Activated T-helper 17 cell treated with anti-CD3 and anti-CD28 coated beads, Interleukin-2, amount 50 U/mL, for 72 hours (primary cell): ENCODE data around the gene COL11A1. TPM values are rescaled to one million over a fixed set of nuclear protein-coding genes. Genes with fewer than 3 reads are reported as not detected.
"Not testable (repeated sequence)": the region's sequence is repeated elsewhere in the genome, so short reads cannot be mapped to it uniquely, and the experiment has no call there.

Experiments used
- ATAC-seq: fragments of 150-1000 bp; cut with Tn5 transposase; replicated peaks from 2 replicates; pipeline ENCODE4 v1.10.0; 2021; ENCODE audit warnings: mild to moderate bottlenecking, moderate library complexity
- H3K27ac Mint-ChIP-seq: one replicate; pipeline ENCODE4 v1.8.0; 2022; ENCODE audit warnings: mixed read lengths
- H3K27me3 Mint-ChIP-seq: one replicate; pipeline ENCODE4 v1.8.0; 2022; ENCODE audit warnings: mixed read lengths
- H3K36me3 Mint-ChIP-seq: one replicate; pipeline ENCODE4 v1.8.0; 2022; ENCODE audit warnings: low read depth, mild to moderate bottlenecking, mixed read lengths
- H3K4me1 Mint-ChIP-seq: one replicate; pipeline ENCODE4 v1.8.0; 2022; ENCODE audit warnings: mixed read lengths
- H3K4me3 Mint-ChIP-seq: one replicate; pipeline ENCODE4 v1.8.0; 2022; ENCODE audit warnings: mild to moderate bottlenecking, mixed read lengths
- H3K9me3 Mint-ChIP-seq: one replicate; pipeline ENCODE4 v1.8.0; 2022; ENCODE audit warnings: mixed read lengths
- total RNA-seq, 2 donors: library from RNA; stranded (reverse); gene quantifications; one replicate each; pipeline ENCODE4 v1.2.3, GENCODE V29; 2022

Gene COL11A1
- total RNA-seq, 2 donors from 2014 or later, result not detected

DNA sequence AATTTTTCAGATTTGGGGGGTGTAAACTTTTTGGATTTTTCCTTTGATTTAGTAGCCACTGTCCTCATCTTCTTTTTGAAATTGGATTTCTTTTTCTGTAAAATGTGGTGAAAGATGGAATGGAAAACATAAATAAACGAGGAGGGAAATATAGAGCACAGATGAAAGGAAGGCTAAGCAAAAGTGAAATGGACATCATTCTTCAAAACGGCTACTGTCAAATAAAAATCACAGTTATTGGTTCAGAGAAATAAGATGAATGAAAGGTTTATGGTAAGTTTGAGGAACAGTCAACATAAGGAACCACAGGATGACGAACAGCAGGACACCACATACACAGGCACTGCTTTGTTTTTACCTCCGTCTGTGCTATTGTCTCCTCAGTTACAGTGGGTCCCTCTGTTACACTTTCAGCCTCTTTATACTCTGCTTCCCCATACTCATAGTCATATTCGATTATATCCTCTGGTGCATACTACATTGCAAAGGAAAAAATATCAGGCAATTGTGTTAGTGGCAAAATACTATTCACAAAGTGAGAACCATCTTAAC lies 82.4 kb downstream of the COL11A1 start:
- Mint-ChIP-seq H3K4me1 (no peaks in the 10 kb centered on the region), H3K36me3 (no peaks in the 10 kb centered on the region), H3K4me3 (no peak overlapping the region)

DNA sequence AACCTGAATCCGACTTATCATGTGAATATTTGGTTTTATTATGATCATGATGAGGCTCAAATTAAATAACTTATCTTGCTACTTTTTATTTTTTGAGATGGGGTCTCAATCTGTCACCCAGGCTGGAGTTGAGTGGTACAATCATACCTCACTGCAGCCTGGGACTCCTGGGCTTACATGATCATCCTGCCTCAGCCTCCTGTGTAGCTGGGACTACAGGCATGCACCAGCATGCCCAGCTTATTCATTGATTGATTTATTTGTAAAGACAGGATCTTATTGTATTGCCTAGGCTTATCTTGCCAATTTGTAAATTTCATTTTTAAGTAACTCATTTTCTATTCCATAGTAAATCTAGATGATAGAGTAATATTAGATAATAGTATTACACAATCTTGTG lies 84.3 kb downstream of the COL11A1 start:
- Mint-ChIP-seq H3K9me3 (no peaks in the 10 kb centered on the region), H3K27ac (no peak overlapping the region), H3K27me3 (no peaks in the 10 kb centered on the region), H3K4me3 (no peak overlapping the region), H3K36me3 (no peaks in the 10 kb centered on the region), H3K4me1 (no peaks in the 10 kb centered on the region)
- no peak for ATAC-seq

More for the DNA sequence above, 82.4 kb downstream of the COL11A1 start:
- no peaks in the 10 kb centered on the region for H3K27me3 Mint-ChIP-seq
- H3K27ac Mint-ChIP-seq, result no peak overlapping the region
- H3K9me3 Mint-ChIP-seq, result no peaks in the 10 kb centered on the region
- no peak for ATAC-seq

DNA sequence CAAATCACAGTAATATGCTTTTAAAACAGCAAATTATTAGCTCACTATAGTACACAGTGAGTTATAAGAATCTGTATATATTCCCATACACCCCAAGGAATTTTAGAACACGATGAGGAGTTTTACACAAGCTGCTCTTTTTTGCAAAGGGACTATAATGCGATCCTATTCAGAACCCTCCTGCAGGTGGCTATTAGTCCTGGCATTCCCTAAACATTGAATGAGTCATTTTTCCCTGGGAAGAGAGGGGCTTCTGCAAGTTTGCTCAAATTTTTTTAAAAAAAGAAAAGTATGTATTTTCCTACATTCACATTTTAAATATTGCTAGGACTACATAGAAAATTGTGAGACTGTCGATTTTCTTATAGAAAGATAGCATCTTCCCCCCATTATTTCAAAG lies 106.3 kb downstream of the COL11A1 start:
- ATAC-seq, result no peak
- Mint-ChIP-seq H3K4me3 (no peak overlapping the region), H3K4me1 (no peaks in the 10 kb centered on the region), H3K27me3 (no peaks in the 10 kb centered on the region), H3K27ac (no peak overlapping the region), H3K36me3 (no peaks in the 10 kb centered on the region), H3K9me3 (peaks cover 2% of the 10 kb centered on the region)

GRCh38 chr1:102978874-102979273 lies 129.4 kb downstream of the COL11A1 start:
- H3K36me3 Mint-ChIP-seq, result no peaks in the 10 kb centered on the region
- H3K27me3 Mint-ChIP-seq, result no peaks in the 10 kb centered on the region
- no peak overlapping the region for H3K27ac Mint-ChIP-seq
- H3K4me3 Mint-ChIP-seq, result no peak overlapping the region
- H3K9me3 Mint-ChIP-seq, result no peaks in the 10 kb centered on the region
- H3K4me1 Mint-ChIP-seq, result no peaks in the 10 kb centered on the region
- ATAC-seq, result no peak

GRCh38 chr1:102977292-102977691 lies 131.0 kb downstream of the COL11A1 start:
- H3K27me3 Mint-ChIP-seq, result no peaks in the 10 kb centered on the region
- H3K4me3 Mint-ChIP-seq, result no peak overlapping the region
- H3K9me3 Mint-ChIP-seq, result no peaks in the 10 kb centered on the region
- no peaks in the 10 kb centered on the region for H3K4me1 Mint-ChIP-seq
- H3K36me3 Mint-ChIP-seq, result no peaks in the 10 kb centered on the region
- H3K27ac Mint-ChIP-seq, result no peak overlapping the region
- ATAC-seq, result no peak

DNA sequence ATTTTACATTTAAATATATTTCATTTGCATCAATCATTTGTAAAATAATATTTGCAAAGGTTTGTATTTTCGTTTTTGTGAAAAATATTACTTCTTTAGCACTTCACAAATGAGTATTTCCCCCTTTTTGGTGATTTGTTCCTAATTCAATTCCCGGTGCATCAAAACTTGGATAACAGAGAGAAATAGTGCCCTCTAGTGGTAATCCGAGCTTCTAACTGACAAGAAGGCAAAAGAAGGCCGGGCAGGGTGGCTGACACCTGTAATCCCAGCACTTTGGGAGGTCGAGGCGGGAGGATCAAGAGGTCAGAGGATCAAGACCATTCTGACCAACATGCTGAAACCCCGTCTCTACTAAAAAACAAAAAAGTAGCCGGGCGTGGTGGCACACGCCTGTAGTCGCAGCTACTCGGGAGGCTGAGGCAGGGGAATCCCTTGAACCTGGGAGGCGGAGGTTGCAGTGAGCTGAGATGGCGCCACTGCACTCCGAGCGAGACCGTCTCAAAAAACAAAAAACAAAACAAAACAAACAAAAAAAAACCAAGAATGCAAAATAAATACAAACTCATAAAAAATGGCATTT lies 137.7 kb downstream of the COL11A1 start:
- no peaks in the 10 kb centered on the region for H3K36me3 Mint-ChIP-seq
- H3K4me1 Mint-ChIP-seq, result no peaks in the 10 kb centered on the region
- no peak overlapping the region for H3K4me3 Mint-ChIP-seq
- H3K27me3 Mint-ChIP-seq, result no peaks in the 10 kb centered on the region
- no peak overlapping the region for H3K27ac Mint-ChIP-seq
- no peaks in the 10 kb centered on the region for H3K9me3 Mint-ChIP-seq
- ATAC-seq, result no peak

DNA sequence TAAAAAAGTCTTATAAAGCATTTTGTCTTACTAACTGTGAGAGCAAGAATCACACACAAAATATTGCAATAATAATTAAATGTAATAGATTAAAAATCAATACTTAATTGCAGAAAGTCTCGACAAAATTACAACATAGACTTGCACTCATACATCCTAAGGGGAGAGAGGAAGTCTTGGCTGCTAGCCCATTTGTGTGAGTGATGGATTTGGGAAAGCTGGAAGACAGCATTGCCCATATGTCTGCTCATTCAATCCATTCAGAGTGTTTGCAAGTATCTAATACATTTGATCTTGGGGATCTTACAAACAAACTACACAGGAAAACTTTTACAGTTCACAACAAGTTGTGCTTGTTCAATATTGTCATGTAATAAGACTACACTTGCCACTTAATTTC lies 140.5 kb downstream of the COL11A1 start:
- no peaks in the 10 kb centered on the region for H3K9me3 Mint-ChIP-seq
- H3K4me3 Mint-ChIP-seq, result no peak overlapping the region
- no peaks in the 10 kb centered on the region for H3K27me3 Mint-ChIP-seq
- H3K4me1 Mint-ChIP-seq, result no peaks in the 10 kb centered on the region
- no peaks in the 10 kb centered on the region for H3K36me3 Mint-ChIP-seq
- ATAC-seq, result no peak
- no peak overlapping the region for H3K27ac Mint-ChIP-seq

DNA sequence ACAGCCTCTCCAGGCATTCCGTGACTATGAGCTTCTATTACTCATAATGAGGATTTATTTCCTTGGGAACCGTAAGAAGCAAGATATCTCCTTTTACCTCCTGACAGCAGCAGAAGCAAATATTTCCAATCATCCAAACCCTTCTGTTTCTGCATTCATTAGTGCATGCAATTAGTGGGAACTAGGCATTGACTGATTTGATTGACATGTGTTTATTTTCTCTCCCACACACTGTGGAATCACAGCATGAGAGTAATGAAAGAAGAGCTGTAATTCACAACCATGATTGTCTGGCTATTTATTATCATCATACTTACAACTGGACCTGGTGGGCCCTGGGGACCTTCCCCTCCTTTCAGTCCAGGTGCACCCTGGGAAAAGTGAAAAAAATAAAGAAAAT lies 146.8 kb downstream of the COL11A1 start:
- ATAC-seq, result no peak
- H3K36me3 Mint-ChIP-seq, result no peaks in the 10 kb centered on the region
- peaks cover 4% of the 10 kb centered on the region for H3K9me3 Mint-ChIP-seq
- H3K27me3 Mint-ChIP-seq, result no peaks in the 10 kb centered on the region
- no peaks in the 10 kb centered on the region for H3K4me1 Mint-ChIP-seq
- no peak overlapping the region for H3K4me3 Mint-ChIP-seq
- no peak overlapping the region for H3K27ac Mint-ChIP-seq

- Mint-ChIP-seq H3K4me1 (no peaks in the 10 kb centered on the region), H3K27ac (no peak overlapping the region), H3K9me3 (no peaks in the 10 kb centered on the region), H3K36me3 (no peaks in the 10 kb centered on the region), H3K27me3 (no peaks in the 10 kb centered on the region), H3K4me3 (no peak overlapping the region)
- no peak for ATAC-seq
These were observed 153.7 kb downstream of the COL11A1 start for GRCh38 chr1:102954576-102954975.

- Mint-ChIP-seq H3K36me3 (no peaks in the 10 kb centered on the region), H3K27ac (no peak overlapping the region), H3K9me3 (no peaks in the 10 kb centered on the region), H3K4me1 (no peaks in the 10 kb centered on the region), H3K27me3 (no peaks in the 10 kb centered on the region), H3K4me3 (no peak overlapping the region)
- no peak for ATAC-seq
These were observed 155.9 kb downstream of the COL11A1 start for GRCh38 chr1:102952400-102952799.

DNA sequence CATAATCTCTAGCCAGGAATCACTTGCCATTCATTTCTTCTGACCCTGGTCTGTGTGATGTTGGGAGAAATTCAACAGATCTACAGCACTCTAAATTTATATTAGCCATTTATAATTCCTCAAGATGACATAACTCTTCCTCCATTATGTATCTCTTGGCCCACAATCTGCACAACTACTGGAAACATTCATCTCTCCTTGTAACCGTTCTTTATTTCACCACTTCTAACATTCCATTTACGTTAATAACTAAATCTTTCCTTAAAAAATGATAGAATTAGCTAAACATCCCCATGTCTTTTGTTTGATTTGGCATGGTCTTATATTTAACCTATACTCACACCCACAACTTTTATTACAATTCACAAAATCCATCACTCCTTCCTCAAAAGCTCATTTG lies 166.0 kb downstream of the COL11A1 start:
- H3K27me3 Mint-ChIP-seq, result no peaks in the 10 kb centered on the region
- no peaks in the 10 kb centered on the region for H3K4me1 Mint-ChIP-seq
- H3K36me3 Mint-ChIP-seq, result no peaks in the 10 kb centered on the region
- H3K4me3 Mint-ChIP-seq, result no peak overlapping the region
- no peak overlapping the region for H3K27ac Mint-ChIP-seq
- H3K9me3 Mint-ChIP-seq, result no peaks in the 10 kb centered on the region
- ATAC-seq, result no peak

DNA sequence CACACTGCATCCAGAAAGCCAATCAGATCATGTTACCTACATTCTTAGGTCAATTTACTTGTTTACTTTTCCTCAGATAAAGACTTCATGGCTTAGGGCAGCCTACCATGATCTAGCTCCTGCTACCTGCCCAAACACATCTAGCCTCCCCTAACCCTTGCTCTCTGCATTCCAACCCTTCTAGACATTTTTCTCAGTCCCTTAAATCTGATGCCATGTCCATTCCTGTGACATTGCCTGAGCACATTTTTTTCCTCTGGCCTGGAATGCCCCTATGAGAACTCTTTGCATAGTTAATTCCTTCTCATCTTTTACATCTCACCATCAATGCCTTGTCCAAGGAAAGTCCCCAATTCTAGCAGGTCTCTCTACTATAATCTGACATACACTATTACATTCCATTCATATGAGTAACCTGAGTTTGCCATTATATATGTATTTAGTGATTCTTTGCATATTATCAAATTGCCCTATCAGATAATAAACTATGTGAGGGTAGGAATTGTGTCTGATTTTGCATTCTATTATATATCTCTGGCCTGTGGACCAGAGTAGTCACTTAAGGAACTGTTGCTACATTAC lies 166.9 kb downstream of the COL11A1 start:
- no peaks in the 10 kb centered on the region for H3K4me1 Mint-ChIP-seq
- H3K36me3 Mint-ChIP-seq, result no peaks in the 10 kb centered on the region
- no peak overlapping the region for H3K27ac Mint-ChIP-seq
- ATAC-seq, result no peak
- no peaks in the 10 kb centered on the region for H3K9me3 Mint-ChIP-seq
- H3K4me3 Mint-ChIP-seq, result no peak overlapping the region
- no peaks in the 10 kb centered on the region for H3K27me3 Mint-ChIP-seq

DNA sequence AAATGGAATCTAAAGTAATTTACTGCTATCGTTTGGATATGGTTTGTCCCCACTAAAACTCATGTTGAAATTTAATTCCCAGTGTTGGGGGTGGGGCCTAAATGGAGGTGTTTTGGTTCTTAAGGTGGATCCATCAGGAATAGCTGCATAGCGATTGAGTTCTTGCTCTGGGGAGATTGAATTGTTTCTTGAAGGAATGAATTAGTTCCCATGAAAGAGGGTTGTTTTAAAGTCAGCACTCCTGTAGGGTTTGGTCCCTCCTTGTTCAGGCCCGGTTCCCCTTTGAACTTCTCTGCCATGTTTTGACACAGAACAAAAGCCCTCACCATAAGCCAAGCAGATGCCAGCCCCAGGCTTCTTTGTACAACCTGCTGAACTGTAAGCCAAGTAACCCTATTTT lies 170.9 kb downstream of the COL11A1 start:
- H3K9me3 Mint-ChIP-seq, result no peaks in the 10 kb centered on the region
- H3K36me3 Mint-ChIP-seq, result no peaks in the 10 kb centered on the region
- H3K27ac Mint-ChIP-seq, result no peak overlapping the region
- H3K4me1 Mint-ChIP-seq, result no peaks in the 10 kb centered on the region
- no peak overlapping the region for H3K4me3 Mint-ChIP-seq
- ATAC-seq, result no peak
- no peaks in the 10 kb centered on the region for H3K27me3 Mint-ChIP-seq

- H3K36me3 Mint-ChIP-seq, H3K4me3 Mint-ChIP-seq, H3K9me3 Mint-ChIP-seq, H3K27me3 Mint-ChIP-seq, ATAC-seq, H3K4me1 Mint-ChIP-seq, H3K27ac Mint-ChIP-seq: not testable (repeated sequence)
These were observed 175.0 kb downstream of the COL11A1 start for GRCh38 chr1:102933362-102933761.

DNA sequence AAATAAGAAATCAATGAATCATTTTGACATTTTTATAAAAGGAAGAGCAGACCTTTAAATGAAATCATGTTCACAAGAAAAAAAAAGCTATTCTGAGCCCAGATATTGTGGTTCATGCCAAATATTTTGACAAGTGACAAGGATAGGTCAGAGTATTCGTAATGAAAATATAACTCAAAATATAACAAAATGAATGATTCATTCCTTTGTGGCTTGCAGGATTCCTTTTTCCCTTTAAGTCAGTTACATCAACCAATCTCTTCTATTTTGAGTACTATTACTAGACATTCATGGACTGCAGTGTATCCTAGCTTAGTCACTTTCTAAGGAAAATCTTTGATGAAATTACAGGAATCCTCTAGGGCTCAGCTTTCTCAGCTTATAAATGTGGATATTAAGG lies 188.7 kb downstream of the COL11A1 start:
- Mint-ChIP-seq H3K9me3 (no peaks in the 10 kb centered on the region), H3K4me1 (no peaks in the 10 kb centered on the region), H3K4me3 (no peak overlapping the region), H3K27me3 (no peaks in the 10 kb centered on the region), H3K36me3 (no peaks in the 10 kb centered on the region), H3K27ac (no peak overlapping the region)
- no peak for ATAC-seq
